HG03520 (cell line): ENCODE results near the gene IKBKE.
A peak's percentile ranks its signal among the peaks of the same experiment; 100 is the strongest.

ENCODE experiments used
- ATAC-seq: cut with Tn5 transposase; IDR thresholded peaks from one replicate; pipeline ENCODE4 v1.9.1; 2021; ENCODE audit warnings: mild to moderate bottlenecking, moderate library complexity; ENCODE audit not compliant: unreplicated experiment

IKBKE gene

DNA sequence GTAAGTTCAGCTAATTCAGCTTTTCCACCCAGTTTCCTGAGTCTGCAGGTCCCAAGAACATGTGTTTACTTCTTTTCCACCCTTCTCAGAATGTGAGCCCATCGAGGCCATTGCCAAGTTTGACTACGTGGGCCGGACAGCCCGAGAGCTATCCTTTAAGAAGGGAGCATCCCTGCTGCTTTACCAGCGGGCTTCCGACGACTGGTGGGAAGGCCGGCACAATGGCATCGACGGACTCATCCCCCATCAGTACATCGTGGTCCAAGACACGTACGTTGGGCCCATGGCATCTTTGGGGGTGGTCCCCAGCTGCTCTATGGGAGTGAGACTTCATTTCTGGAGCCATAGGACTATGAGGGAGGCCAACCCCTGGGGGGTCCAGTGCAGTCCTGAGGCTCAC, 17.2 kb upstream of the IKBKE start:
- no peak for ATAC-seq

DNA sequence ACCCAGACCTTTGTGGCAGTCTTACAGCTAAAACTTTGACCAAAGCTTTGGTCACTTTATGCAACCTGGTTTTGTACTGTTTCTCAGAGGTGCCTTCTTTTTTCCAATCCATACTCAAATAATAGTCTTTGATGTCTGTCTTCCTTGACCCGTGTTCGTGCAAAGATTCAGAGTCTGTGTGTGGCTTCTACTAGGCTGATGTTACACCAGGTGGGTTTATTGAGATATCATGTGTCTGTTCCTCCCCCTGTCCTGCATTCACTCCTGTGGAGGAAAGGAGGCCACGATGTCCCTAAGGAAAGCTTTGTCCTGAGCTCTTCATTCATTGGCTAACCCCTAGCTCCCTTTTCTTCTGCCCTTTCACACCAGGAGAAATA, 15.0 kb upstream of the IKBKE start:
- no peak for ATAC-seq

DNA sequence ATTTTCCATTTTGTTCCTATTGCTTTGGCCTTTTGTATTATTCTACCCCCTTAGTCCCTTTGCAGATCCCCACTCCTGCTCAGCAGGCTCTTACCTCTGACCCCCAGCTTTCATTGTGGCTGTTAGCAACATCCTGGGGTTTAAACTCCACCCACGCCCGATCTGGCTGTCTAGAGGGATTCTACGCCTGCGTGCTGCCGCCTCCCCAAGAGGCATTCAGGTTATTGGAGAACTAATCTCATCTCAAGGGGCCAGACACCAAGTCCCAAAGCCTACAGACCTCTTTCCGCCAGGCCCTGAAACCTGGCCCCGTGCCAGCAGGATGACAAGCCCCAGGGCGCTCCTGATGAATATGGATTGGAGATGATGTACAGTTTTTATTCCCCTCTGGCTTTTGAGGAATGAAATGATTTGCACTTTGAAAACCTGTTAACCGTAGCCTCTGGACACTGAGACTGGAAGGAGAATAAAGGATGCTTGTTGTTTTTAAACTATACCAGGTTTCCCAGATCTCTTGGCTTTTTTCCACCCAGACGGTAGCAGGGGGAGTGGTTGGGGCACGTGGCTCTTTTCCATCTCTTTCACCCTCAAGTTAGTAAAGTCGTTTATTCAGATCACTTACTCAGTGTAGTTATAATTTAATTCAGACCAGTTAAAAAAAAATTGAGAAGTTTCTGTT, 14.5 kb upstream of the IKBKE start:
- ATAC-seq: no peak

DNA sequence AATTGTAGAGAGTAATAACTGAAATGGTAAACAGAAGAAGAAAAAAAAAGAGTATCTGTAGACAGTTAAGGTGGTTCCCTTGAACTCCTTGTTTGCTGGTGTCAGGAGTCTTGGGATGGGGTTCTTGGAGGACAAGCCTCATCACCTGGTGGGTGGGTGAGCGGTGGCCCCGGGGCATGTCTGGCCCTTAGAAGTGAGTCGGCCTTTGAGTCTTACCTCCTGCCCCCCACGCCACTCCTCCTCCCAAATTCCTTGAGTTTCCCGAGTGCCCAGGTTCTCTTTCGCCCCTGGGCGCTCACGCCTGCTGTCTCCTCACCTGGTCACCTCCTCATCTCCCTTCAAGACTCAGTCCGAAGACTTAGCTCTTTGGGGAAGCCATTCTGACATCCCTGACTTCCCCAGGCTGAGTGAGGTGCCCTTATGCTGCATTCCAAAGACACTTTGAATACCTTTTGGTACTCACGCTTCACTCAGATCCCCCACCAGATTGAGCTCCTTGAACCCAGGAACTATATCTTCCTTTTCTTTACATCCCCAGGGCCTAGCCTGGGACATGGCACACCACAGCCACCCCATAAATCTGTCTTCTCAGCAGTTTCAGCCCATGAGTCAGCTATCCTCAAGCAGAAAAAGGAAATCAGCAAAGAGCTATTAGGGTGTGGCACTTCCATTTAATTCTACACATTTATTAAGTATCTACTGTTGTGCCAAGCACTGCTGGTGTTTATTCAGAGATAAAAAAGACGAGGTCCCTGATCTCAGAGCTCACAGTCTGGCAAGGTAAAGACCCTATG, 13.5 kb upstream of the IKBKE start:
- ATAC-seq: no peak

DNA sequence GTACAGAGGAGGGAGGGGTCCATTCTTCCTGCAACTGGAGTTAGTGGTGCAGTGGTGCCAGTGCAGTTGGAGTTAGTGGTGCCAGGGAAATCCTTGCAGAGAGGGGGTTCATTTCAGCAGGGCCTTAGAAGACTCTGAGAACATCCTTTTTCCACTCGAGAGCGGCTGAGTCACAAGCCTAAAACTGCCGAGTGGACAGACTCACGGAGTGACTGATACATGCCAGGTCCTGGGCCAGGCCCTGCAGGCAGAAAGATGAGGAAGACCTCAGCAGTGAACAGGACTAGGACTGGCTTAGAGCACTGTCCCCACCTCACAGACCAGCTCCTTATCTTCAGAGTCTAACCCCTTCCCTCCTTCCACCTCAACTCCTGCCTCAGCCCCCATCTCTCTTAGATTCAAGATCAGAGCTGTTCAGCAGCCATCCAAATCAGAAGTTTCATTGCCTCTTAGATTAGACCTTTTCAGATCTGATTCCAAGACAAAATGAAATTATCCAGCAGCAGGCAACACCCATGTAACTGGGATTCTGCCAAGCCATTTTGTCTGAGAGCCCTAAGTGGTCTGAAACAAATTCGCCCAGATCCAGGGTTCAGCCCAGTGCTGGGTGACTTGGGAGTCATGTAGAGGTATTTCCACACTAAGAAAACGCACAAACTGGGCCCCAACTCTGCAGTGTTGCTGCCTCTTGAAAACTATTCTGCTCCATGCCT, 12.7 kb upstream of the IKBKE start:
- no peak for ATAC-seq

DNA sequence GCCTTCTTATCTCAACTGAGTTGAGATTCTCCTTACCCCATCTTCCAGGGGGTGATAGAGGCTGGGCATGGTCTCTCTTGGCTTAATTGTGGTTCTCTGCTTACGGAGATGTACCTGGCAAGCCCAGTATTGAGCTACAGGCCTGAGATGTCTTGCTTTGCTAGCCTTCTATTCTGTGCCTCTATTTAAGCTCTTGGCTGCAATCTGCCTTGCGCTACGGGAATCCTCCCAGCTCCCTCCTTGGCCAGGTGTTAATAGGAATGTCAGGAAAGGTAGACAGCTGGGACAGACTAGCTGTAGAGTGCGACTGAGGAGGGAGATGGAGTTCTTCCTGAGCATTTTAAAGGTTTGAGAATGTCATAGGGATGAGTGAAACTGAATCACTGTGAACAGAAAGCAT, 10.6 kb upstream of the IKBKE start:
- no peak for ATAC-seq

DNA sequence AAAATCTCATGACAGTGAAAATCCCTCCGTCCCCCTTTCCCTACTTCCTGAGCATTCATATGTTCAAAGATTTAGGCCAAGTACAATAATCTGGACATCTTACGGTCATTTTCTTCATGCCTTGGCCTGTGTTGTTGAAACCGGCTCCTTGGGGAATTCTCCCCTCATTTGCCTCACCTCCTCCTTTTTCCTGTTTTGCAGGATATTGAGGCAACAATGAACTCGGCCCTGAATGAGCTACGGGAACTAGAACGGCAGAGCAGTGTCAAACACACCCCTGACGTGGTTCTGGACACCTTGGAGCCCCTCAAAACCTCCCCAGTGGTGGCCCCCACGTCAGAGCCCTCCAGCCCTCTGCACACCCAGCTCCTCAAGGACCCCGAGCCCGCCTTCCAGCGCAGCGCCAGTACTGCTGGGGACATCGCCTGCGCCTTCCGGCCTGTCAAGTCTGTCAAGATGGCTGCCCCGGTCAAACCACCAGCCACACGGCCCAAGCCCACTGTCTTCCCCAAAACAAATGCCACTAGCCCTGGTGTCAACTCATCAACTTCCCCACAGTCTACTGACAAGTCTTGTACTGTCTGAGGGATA, 9.3 kb upstream of the IKBKE start:
- no peak for ATAC-seq

DNA sequence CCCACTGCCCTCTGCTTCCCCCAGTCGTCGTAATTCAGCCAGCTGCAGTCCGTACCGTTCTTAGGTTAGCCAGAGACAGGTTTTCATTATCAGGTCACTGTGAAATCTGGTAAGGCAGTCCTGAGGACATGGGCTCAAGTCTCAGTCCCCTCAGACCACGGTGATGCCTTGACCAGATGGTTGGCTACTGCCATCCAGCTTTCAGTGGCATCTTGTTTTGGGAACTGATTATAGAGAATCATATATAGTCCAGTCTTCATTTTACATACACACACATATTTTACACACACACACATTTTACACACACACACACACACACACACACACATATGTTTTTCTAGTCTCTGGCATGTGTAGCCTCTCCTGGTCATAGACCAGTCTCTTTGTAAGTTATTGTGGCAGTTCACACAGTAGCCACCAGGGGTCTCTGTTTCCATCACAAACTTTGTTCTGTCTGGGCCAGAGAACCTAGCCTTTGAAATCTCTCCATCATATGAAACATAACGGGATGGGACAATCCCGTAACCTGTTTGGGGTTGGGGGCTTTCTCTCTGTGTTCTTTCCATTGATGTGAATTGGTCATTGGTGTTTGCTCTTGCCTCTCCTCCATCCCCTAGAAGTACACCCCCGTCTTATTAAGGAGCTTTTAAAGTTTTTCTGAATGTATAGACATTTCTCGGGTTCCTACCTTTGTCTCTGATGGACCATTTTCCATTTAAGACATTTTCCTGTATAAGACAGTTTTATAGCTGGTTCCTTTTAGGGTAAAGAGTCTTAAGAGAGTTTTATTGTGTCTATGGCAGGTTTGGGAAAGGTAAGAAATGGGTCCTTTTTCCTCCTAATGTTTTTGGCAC, 8.4 kb upstream of the IKBKE start:
- ATAC-seq: no peak

DNA sequence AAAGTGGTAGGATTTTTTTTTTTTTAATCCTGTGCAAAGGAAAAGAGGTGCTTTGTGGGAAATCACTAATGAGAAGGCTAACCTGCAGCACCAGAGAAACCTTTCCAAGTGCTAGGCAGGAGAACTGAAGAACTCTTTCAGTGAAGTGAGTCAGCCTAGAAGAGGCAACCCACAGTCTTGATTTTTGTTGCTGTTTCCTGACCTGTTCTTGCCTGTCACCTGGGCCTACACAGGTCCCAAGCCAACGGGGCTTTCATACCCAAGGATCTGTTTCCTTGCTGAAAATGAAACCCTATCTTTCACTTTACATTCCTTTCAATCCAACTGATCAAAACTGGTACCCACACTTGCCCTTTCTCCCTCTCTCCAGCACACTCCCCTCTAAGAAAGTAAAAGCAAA, 7.1 kb upstream of the IKBKE start:
- ATAC-seq: no peak

DNA sequence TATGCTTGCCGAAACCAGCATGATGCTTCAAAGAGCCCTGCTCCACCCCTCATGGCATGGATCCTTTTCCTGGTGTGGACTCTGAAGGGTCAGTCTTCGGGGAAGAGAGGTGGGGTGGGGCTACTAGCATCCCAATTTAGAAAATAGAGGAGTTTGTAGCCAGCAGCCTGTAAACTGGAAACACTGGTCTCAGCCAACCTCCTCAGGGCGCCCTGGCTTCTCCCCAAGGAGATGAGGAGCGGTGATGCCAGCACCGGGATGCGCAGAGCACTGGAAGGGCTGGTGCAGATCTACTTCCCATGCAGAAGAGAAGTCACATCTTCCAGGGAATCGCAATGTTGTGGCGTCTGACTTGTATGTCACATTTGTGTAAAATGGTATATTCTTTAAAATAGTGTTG, 6.4 kb upstream of the IKBKE start:
- no peak for ATAC-seq

DNA sequence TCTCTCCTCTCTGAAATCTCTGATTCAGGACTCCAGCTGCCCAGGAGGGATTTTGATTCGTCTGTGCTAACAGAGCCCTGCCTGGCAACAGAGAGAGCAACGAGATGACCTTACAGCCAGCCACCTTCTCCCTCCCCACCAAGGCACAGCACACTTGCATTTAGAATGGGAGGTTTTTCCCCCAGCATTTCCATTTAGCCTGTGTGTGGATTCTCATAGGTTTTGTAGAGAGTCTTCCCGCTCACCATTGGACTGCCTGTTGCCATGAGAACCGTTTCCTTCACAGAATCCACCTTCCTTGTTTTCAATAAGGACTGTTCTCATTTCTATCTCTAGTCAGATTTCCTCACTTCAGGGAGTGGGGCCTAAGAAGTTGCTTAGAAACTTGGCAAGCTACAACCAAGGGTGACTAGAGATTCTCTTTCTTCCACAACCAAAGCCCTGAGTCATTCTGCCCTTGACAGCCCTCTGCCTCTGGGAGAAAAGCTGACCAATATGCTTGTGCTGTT, 5.8 kb upstream of the IKBKE start:
- ATAC-seq: no peak

DNA sequence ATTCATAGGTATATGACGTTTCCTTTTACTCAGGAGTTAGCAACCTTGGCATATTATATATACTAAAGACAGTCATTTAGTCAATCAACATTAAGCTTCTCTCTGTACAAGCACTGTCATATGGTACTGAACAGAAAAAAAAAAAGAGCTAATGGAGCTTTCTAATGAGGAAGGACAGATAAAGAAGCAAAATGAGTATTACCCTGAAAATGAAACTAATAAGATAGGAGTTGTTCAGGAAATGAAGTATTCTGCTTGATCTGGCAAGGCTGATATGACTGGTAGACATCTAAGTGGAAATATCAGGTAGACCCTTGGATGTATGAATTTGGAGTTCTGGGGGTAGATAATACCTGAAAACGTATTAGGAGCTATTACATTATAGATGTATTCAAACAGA, 4.3 kb upstream of the IKBKE start:
- ATAC-seq: no peak

DNA sequence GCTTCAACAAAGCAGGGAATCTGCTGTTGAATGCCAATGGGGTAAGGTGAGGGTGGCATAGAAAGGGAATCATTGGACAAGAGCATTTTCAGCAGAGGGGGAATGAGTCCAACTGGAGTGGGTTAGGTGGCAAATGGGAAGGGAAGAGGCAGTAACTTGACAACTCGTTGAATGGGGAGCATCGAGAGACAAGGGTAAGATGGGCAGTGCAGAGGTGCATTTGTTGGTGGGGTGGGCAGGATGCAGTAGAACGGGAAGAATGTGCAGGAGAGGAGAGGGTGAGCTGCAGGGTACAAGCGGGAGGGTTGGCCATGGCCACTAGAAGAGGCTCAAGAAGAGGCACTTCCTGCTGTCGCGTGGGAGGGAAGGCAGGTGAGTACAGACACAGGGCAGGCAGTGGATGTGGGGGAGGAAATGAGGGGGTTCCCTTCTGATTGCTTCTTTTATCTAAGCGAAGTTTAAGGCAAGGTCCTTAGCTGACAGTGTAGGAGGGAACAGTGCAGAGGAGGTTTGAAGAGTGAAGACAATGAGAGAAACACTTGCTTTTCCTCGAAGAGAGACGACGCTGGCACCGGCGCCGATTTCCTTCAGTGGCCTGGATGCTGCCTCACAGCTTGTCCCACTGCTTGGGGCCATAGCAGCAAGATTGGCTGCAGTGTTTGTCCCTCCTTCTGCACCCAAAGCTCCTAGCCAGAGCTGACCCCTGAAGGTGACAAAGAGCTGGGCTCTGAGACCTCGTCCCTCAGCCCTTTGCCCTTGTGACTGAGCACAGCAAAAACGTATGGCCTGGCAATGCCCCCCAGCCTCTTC, 3.2 kb upstream of the IKBKE start:
- ATAC-seq: no peak

DNA sequence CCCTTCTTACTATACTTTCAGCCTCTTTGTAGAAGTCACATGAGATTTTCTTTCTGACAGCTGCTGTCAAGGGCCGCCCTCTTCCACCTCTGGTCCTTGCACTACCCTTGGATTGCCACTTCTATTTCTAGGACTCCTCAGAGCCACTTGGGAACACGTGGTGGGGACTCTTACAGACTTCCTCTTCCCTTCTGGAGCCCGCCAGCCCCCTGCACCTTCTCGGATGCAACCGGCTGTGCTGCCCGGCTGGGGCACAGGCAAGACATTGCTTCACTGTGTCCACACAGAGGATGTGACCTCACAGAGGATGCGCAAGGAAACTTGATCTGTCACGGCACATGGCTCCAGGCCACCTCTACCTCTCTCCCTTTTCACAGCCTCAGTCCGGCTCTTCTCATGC, 2.4 kb upstream of the IKBKE start:
- no peak for ATAC-seq

DNA sequence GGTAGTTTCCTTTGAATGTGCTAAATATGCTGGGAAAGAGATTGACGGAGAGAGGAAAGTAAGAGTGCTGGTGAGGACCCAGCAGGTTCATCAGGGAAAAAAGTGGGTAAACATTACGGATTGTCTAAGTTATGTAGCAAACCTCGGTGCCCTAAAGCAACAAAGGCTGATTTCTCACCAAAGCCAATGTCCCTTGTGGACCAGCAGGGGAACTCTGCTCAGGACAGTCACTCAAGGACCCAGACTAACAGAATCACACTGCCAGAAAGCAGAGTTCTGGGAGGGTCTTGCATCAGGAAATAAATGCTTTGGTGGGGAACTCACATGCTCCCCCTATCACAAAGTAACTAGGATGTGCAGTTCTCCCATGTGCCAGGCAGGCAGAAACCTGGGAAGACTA, 1.7 kb upstream of the IKBKE start:
- no peak for ATAC-seq

DNA sequence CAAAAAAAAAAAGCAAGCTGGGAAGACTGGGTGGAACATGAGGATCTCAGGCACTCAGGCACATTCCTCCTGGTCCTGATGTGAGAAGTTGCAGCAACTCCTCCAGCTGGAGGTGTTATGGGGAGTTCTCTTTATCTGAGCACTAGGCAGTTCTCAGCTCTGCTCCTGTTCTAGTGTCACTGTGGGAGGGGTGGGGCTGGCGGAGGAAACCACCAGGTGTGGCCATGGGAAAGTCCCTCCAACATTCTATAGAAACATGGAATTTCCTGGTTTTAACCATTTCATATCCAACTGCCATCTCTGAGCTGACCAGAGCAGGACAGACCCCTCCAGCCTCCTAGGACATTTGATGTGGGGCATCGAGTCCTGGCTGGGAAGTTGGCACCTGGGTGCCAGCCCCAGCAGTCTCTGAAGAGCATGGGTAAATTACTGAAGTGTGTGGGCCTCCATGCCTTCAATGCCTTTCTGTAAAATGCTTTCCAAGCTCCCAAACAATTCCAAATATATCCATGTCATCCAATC, 804 bp upstream of the IKBKE start:
- ATAC-seq: no peak

DNA sequence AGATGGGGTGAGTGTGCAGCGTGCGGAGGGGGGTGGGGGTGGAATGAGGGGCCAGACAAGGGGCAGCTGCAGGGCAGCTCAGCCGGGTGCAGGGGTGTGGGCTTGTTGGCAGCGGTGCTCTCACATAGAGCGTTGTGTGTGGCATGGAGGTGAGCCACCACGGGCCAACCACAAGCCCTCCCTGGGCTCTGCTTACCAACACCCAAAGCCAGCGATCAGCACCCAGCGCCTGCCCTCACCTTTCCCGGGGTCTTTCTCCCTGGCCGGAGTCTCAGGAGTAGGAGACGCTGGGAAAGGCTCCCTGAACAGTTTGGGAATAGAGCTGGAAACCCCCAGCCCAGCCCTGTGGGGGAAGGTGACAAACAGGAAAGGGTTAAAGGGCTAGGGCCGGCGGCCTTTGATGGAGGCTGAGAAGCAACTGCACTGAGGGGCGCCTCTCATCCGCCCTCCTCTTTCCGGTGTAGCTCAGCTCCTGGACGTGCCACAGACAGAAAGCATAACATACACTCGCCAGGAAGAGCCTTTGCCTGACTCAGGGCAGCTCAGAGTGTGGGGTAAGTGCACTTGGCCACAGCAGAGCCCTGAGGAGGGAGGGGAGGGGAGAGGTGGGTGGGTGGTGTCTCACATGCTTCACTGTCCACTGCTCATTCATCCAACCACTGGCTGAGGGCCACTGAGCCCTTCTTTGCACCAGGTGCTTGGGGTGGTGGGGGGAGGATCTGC, 577 bp downstream of the IKBKE start:
- peak; percentile 7 for ATAC-seq

DNA sequence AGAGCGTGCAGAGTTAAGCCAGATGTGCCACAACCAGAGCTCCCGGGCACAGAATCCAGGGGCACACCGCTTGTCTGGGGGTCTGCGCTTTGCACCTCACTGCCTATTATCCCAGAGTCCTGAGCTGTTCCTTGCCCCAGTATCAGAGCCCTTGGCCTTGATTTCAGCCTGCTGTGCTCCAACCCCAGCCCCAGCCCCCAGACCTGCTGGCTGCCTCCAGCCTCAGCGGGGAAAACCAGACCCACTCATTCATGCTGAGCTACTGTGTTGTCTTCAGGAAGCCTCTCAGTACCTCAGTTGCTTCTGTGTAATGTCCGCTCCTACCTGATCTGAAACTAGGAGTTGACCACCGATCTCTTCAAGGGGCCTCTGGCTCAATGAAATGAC, 1.1 kb downstream of the IKBKE start:
- no peak for ATAC-seq

DNA sequence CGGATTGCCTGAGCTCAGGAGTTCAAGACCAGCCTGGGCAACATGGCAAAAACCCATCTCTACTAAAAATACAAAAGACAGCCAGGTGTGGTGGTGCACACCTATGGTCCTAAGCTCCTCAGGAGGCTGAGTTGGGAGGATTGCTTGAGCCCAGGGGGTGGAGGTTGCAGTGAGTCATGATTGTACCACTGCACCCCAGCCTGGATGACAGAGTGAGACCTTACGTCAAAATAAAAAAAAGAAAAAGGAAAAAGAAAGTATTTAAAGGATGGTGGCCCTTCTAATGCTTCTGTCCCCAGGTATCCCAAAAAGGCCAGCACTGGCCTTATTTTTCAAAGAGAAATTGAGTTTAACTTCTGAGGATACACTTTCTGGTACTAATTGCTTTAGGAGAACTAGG, 1.7 kb downstream of the IKBKE start:
- no peak for ATAC-seq
